ENCODE data around the gene HNRNPUL2. TPM values are rescaled to one million over a fixed set of nuclear protein-coding genes. Genes with fewer than 3 reads are reported as not detected.

HNRNPUL2 gene
- total and polyA plus RNA-seq, 12 donors = 9.6 to 40.2 (median 23.3) TPM

GRCh38 chr11:62688491-62688890 is 38.8 kb downstream of the HNRNPUL2 start:
- Histone ChIP-seq H3K4me3 (peak overlapping the region in 1 of 4 donors; percentile 31), H3K27ac (peak overlapping the region in 2 of 5 donors; percentile 54 to 62), H3K4me1 (replicated peaks in 1 of 2) (peaks cover 4 to 23% of the 10 kb centered on the region in 2 donors), H3K36me3 (replicated peaks in 1 of 2) (peaks cover 0 to 36% of the 10 kb centered on the region in 2 donors), H3K9me3 (replicated peaks in 1 of 3) (no peaks in the 10 kb centered on the region), H3K27me3 (no peaks in the 10 kb centered on the region)
- intact Hi-C loops (cut with DNase I) = no loop called here
- no peak for DNase-seq
- TF ChIP-seq CTCF (IDR thresholded peaks at IDR 0.05) (no peak), POLR2A (IDR thresholded peaks at IDR 0.05) (no peak)
- WGBS, 4 donors = 20 to 40% (median 34%) methylated on average over 1 of the region's 1 CpG

GRCh38 chr11:62687508-62688396 is 39.5 kb downstream of the HNRNPUL2 start:
- DNase-seq = no peak
- TF ChIP-seq CTCF (IDR thresholded peaks at IDR 0.05) (no peak), POLR2A (IDR thresholded peaks at IDR 0.05) (no peak)
- 44 to 72% (median 50%) methylated on average over 14 to 74 of the region's 74 CpGs for WGBS, 4 donors
- peaks cover 4 to 23% of the 10 kb centered on the region in 2 donors for H3K4me1 ChIP-seq (replicated peaks in 1 of 2)
- no peaks in the 10 kb centered on the region for H3K9me3 ChIP-seq (replicated peaks in 1 of 3)
- H3K27ac ChIP-seq = no peak overlapping the region
- H3K27me3 ChIP-seq = no peaks in the 10 kb centered on the region
- intact Hi-C loops (cut with DNase I) = no loop called here
- H3K4me3 ChIP-seq = peak overlapping the region in 1 of 4 donors; percentile 19
- peaks cover 0 to 31% of the 10 kb centered on the region in 2 donors for H3K36me3 ChIP-seq (replicated peaks in 1 of 2)

GRCh38 chr11:62682518-62682917 is 44.7 kb downstream of the HNRNPUL2 start:
- no peak overlapping the region for H3K27ac ChIP-seq
- WGBS, 4 donors = 83 to 95% (median 86%) methylated on average over 7 of the region's 7 CpGs
- H3K4me1 ChIP-seq (replicated peaks in 1 of 2) = peaks cover 12 to 17% of the 10 kb centered on the region in 2 donors
- no peak for DNase-seq
- no peak overlapping the region for H3K4me3 ChIP-seq
- intact Hi-C loops (cut with DNase I) = no loop called here
- H3K9me3 ChIP-seq (replicated peaks in 1 of 3) = no peaks in the 10 kb centered on the region
- TF ChIP-seq CTCF (IDR thresholded peaks at IDR 0.05) (no peak), POLR2A (IDR thresholded peaks at IDR 0.05) (no peak)
- H3K27me3 ChIP-seq = no peaks in the 10 kb centered on the region
- H3K36me3 ChIP-seq (replicated peaks in 1 of 2) = peaks cover 0 to 4% of the 10 kb centered on the region in 2 donors

DNA sequence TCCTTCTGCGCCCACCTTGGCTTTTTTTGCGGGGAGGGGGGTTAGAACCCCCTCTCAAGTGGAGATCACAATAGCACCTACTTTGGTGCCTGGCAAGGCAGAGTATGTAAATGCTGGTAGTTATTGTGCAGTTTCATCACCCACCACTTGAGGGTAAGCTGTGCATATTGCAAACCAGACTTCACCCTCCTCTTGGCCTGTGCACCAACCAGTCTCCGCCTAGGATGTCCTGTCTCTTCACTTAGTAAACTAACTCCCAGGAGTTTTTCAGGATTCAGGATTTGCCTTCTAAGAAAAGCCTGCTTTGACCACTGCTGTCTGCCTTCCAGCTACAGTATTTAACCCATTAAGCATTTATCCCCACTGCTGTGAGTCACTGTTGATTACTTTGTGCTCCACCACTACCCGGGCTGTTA is 46.4 kb downstream of the HNRNPUL2 start:
- intact Hi-C loops (cut with DNase I) = no loop called here
- Histone ChIP-seq H3K27me3 (no peaks in the 10 kb centered on the region), H3K4me3 (no peak overlapping the region), H3K36me3 (replicated peaks in 1 of 2) (peaks cover 0 to 17% of the 10 kb centered on the region in 2 donors), H3K27ac (peak overlapping the region in 2 of 5 donors; percentile 34 to 65), H3K4me1 (replicated peaks in 1 of 2) (peaks cover 12 to 21% of the 10 kb centered on the region in 2 donors), H3K9me3 (replicated peaks in 1 of 3) (no peaks in the 10 kb centered on the region)
- WGBS, 4 donors = 43 to 54% (median 47%) methylated on average over 4 of the region's 4 CpGs
- DNase-seq = peak; percentile 41 to 75 (median 66)
- TF ChIP-seq CTCF (IDR thresholded peaks at IDR 0.05) = peak; percentile 36 to 69 (median 61)
- no peak for TF ChIP-seq POLR2A (IDR thresholded peaks at IDR 0.05)

Data from adrenal gland (tissue), 12 donors.